AG10803 (cell line): ENCODE results near the gene GCFC2.

ENCODE experiments used
- DNase-seq: peaks from one replicate; pipeline ENCODE4 v3.0.0; 2010; ENCODE audit warnings: low read depth
- H3K4me3 ChIP-seq: 2 replicates; pipeline ENCODE4 v1.5.1; 2011; ENCODE audit warnings: mild to moderate bottlenecking, low read length, control low read depth
- CTCF ChIP-seq: conservative IDR thresholded peaks from 2 replicates; pipeline ENCODE4 v1.5.1; 2011; ENCODE audit warnings: mild to moderate bottlenecking, low read length, control low read depth, inconsistent platforms

GCFC2 gene

GRCh38 chr2:75632091-75632701 is 78.5 kb downstream of the GCFC2 start:
- no peak for TF ChIP-seq CTCF
- peak overlapping the region; percentile 5 for H3K4me3 ChIP-seq
- DNase-seq: peak; percentile 68

- peak; percentile 100 for TF ChIP-seq CTCF
- H3K4me3 ChIP-seq: no peak overlapping the region
- DNase-seq: peak; percentile 75
These were observed 82.7 kb downstream of the GCFC2 start for GRCh38 chr2:75627902-75628504.

- TF ChIP-seq CTCF: no peak
- DNase-seq: no peak
- no peak overlapping the region for H3K4me3 ChIP-seq
These were observed 87.8 kb downstream of the GCFC2 start for GRCh38 chr2:75622929-75623328.

- no peak overlapping the region for H3K4me3 ChIP-seq
- DNase-seq: peak; percentile 25
- no peak for TF ChIP-seq CTCF
These were observed 88.2 kb downstream of the GCFC2 start for GRCh38 chr2:75622500-75622899.

GRCh38 chr2:75621228-75621627 is 89.5 kb downstream of the GCFC2 start:
- no peak overlapping the region for H3K4me3 ChIP-seq
- no peak for DNase-seq
- no peak for TF ChIP-seq CTCF

- TF ChIP-seq CTCF: no peak
- no peak overlapping the region for H3K4me3 ChIP-seq
- DNase-seq: no peak
These were observed 90.6 kb downstream of the GCFC2 start for GRCh38 chr2:75619956-75620740.
